Measurements from ENCODE around the gene UAP1L1. TPM values are rescaled to one million over a fixed set of nuclear protein-coding genes. Genes with fewer than 3 reads are reported as not detected.
A peak's percentile ranks its signal among the peaks of the same experiment; 100 is the strongest.

UAP1L1 gene
- total and polyA plus RNA-seq, 12 donors = 0.28 to 68.7 (median 15.1) TPM

DNA sequence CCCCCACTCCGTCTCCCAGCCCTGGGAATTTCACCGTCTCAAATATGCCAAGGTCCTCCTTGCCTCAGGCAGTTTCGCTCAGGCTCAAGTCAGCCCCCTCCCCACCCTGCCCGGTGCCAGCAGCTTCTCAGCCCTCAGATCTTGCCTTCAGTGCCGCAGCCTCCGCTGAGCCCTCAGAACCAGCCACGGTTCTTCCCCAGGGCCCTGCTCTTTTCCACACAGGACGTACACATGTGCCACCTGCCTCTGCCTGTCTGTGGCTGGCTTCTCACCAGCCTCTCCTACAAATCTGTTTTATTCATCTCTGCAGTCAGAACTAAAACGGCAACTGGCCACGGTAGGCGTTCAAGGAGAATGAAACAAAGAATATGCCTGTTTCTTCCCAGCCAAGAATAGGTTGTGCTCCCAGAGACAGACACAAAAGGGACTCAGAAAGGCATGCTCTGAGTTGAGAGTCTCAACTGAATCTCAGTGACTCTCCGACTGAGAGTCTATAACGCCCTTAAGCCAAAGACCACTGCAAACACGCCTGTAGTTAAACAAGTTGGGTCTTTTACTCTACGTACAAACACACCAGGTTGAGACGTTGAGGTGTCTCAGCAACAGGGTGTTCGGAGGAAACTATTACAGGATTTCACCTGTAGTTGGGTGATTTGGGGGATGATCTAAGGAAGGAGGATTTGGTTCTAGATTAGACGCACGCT, 51.0 kb downstream of the UAP1L1 start:
- intact Hi-C loops (cut with DNase I) = no loop called here
- TF ChIP-seq POLR2A (IDR thresholded peaks at IDR 0.05) (no peak), CTCF (IDR thresholded peaks at IDR 0.05) (no peak)
- H3K4me1 ChIP-seq (replicated peaks in 1 of 2) = peaks cover 15 to 26% of the 10 kb centered on the region in 2 donors
- DNase-seq = no peak
- H3K36me3 ChIP-seq (replicated peaks in 1 of 2) = no peaks in the 10 kb centered on the region
- no peaks in the 10 kb centered on the region for H3K27me3 ChIP-seq
- no peaks in the 10 kb centered on the region for H3K9me3 ChIP-seq (replicated peaks in 1 of 3)
- no peak overlapping the region for H3K27ac ChIP-seq
- WGBS, 4 donors = 65 to 71% (median 67%) methylated on average over 18 to 19 of the region's 19 CpGs
- peak overlapping the region in 1 of 4 donors; percentile 81 for H3K4me3 ChIP-seq

GRCh38 chr9:137128862-137129455, 51.6 kb downstream of the UAP1L1 start:
- peak in 3 of 7 donors; percentile 35 to 72 (median 41) for DNase-seq
- WGBS, 4 donors = 16 to 48% (median 29%) methylated on average over 12 to 37 of the region's 37 CpGs

DNA sequence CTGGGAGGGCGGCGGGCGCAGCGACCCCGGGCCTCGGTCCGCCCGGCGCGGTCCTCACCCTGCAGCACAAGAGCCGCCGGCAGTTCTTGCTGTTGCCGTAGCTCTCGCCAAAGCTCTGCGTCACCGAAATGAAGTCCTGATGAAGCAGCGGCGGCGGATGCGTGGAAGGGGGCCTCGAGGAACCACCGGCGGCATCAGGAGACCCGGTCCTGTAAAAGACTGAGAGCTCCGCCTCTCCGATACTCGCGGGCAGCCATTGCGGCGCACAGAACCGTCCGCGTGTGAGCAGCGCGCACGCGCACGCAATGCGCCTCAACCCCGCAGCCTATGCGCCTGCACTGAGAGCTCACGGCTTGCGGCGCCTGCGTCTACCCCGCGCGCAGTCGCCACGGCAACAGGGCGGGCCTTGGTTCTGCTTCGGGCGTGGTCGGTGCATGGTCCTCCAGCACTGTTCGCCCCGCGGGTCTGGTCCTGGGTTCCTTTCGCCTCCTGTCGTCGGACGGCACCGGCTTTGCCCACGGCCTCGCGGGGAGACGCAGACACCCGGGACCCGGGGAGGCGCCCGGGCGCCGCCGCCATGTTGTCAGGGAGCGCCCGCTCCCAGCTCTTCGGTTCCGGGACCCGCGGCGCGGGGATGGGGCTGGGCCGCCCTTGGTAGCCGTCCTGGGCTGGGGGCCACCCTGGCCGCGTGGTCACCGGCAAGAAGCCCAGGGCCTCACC, 52.3 kb downstream of the UAP1L1 start:
- peak overlapping the region in 3 of 5 donors; percentile 21 to 66 (median 64) for H3K27ac ChIP-seq
- no peaks in the 10 kb centered on the region for H3K9me3 ChIP-seq (replicated peaks in 1 of 3)
- TF ChIP-seq POLR2A (IDR thresholded peaks at IDR 0.05) = peak; percentile 44 to 64
- TF ChIP-seq CTCF (IDR thresholded peaks at IDR 0.05) = peak in 1 of 6 experiments; percentile 24
- H3K4me3 ChIP-seq = peak overlapping the region; percentile 41 to 94 (median 66)
- intact Hi-C loops (cut with DNase I) = no loop called here
- peaks cover 1% of the 10 kb centered on the region for H3K27me3 ChIP-seq
- peaks cover 15 to 26% of the 10 kb centered on the region in 2 donors for H3K4me1 ChIP-seq (replicated peaks in 1 of 2)
- no peaks in the 10 kb centered on the region for H3K36me3 ChIP-seq (replicated peaks in 1 of 2)
- DNase-seq = peak; percentile 87 to 95 (median 89)
- 0 to 1% (median 0%) methylated on average over 7 to 86 of the region's 86 CpGs for WGBS, 4 donors

More at GRCh38 chr9:137128862-137129455, 51.6 kb downstream of the UAP1L1 start:
- intact Hi-C loops (cut with DNase I) = no loop called here
- TF ChIP-seq CTCF (IDR thresholded peaks at IDR 0.05) (no peak), POLR2A (IDR thresholded peaks at IDR 0.05) (no peak)
- no peaks in the 10 kb centered on the region for H3K27me3 ChIP-seq
- peaks cover 15 to 26% of the 10 kb centered on the region in 2 donors for H3K4me1 ChIP-seq (replicated peaks in 1 of 2)
- no peaks in the 10 kb centered on the region for H3K36me3 ChIP-seq (replicated peaks in 1 of 2)
- H3K27ac ChIP-seq = peak overlapping the region in 3 of 5 donors; percentile 21 to 66 (median 64)
- H3K4me3 ChIP-seq = peak overlapping the region; percentile 41 to 94 (median 66)
- H3K9me3 ChIP-seq (replicated peaks in 1 of 3) = no peaks in the 10 kb centered on the region

GRCh38 chr9:137130176-137130755, 52.9 kb downstream of the UAP1L1 start:
- 9 to 20% (median 10%) methylated on average over 1 to 58 of the region's 58 CpGs for WGBS, 4 donors
- H3K27me3 ChIP-seq = peaks cover 3% of the 10 kb centered on the region
- H3K27ac ChIP-seq = peak overlapping the region in 2 of 5 donors; percentile 13 to 66

More at GRCh38 chr9:137130176-137130755, 52.9 kb downstream of the UAP1L1 start:
- peaks cover 15 to 26% of the 10 kb centered on the region in 2 donors for H3K4me1 ChIP-seq (replicated peaks in 1 of 2)
- intact Hi-C loops (cut with DNase I) = no loop called here
- H3K9me3 ChIP-seq (replicated peaks in 1 of 3) = no peaks in the 10 kb centered on the region
- H3K4me3 ChIP-seq = peak overlapping the region in 3 of 4 donors; percentile 52 to 94 (median 81)
- no peak for DNase-seq
- no peaks in the 10 kb centered on the region for H3K36me3 ChIP-seq (replicated peaks in 1 of 2)
- no peak for TF ChIP-seq CTCF (IDR thresholded peaks at IDR 0.05)
- TF ChIP-seq POLR2A (IDR thresholded peaks at IDR 0.05) = no peak
